SK-N-SH treated with all-trans-retinoic acid at 6 μM for 48 hours (cell line): ENCODE data around the gene CNKSR2.

Experiments
- RARB ChIP-seq: fragments of 250-450 bp; sonication (Bioruptor Pico); IDR thresholded peaks from 2 replicates; pipeline ENCODE4 v1.8.0; 2021; ENCODE audit warnings: mild to moderate bottlenecking, moderate library complexity
- ZNF8 ChIP-seq: fragments of 450-650 bp; formaldehyde crosslinking; IDR thresholded peaks from 2 replicates; pipeline ENCODE4 v1.5.0; 2020; ENCODE audit warnings: mild to moderate bottlenecking, moderate library complexity

DNA sequence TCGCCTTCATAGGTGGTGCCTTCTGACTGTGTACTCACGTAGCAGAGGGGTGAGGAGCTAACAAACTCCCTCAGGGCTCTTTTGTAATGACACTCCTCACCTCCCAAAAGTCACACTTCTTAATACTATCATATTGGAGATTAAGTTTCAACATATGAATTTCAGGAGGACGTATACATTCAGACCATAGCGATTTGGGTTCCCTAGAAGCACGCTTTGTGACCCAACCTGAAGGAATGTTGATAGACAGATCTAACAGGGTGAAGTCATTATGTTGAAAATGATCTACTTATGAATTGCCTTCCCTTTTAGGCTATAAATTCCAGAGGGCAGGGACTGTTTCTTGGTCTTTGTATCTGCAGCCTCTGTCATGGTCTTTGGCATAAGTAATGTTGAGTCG lies 287.1 kb downstream of the CNKSR2 start:
- no peak for TF ChIP-seq RARB
- TF ChIP-seq ZNF8 (CRISPR knock-in tag), result no peak
